Right lobe of liver (tissue), 4 donors: ENCODE data around the gene CHMP4B.

Source experiments
- POLR2A ChIP-seq: fragments of 450-650 bp; IDR thresholded peaks from one replicate; pipeline ENCODE4 v1.6.1; 2017; ENCODE audit warnings: antibody characterized with exemption, mild to moderate bottlenecking
- TF ChIP-seq, protein P1 (sequence below), 4 donors: fragments of 200-600 bp in 3 of 4; fragments of 450-650 bp in 1 of 4; IDR thresholded peaks; one replicate each; pipeline versions ENCODE4 v1.5.1 to v1.8.0; 2016 to 2022; ENCODE audit warnings: antibody characterized with exemption in 4 of 4, mild to moderate bottlenecking in 2 of 4
- donor health status: DM: no; HTN: no; CAD: no.
- donor health status: DM: no; HTN: no; CAD: no.
- donor health status: DM: no; HTN: yes; CAD: no.

GRCh38 chr20:33881989-33882388 is 70.8 kb downstream of the CHMP4B start:
- no peak for TF ChIP-seq POLR2A
- TF ChIP-seq, protein P1, sequence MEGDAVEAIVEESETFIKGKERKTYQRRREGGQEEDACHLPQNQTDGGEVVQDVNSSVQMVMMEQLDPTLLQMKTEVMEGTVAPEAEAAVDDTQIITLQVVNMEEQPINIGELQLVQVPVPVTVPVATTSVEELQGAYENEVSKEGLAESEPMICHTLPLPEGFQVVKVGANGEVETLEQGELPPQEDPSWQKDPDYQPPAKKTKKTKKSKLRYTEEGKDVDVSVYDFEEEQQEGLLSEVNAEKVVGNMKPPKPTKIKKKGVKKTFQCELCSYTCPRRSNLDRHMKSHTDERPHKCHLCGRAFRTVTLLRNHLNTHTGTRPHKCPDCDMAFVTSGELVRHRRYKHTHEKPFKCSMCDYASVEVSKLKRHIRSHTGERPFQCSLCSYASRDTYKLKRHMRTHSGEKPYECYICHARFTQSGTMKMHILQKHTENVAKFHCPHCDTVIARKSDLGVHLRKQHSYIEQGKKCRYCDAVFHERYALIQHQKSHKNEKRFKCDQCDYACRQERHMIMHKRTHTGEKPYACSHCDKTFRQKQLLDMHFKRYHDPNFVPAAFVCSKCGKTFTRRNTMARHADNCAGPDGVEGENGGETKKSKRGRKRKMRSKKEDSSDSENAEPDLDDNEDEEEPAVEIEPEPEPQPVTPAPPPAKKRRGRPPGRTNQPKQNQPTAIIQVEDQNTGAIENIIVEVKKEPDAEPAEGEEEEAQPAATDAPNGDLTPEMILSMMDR (IDR thresholded peaks at IDR 0.05): no peak
